GM21723 (cell line): ENCODE measurements around the gene CARD8.
A peak's percentile ranks its signal among the peaks of the same experiment; 100 is the strongest.

ENCODE experiments used
- ATAC-seq: cut with Tn5 transposase; IDR thresholded peaks from one replicate; pipeline ENCODE4 v1.9.1; 2021; ENCODE audit warnings: mild to moderate bottlenecking, moderate library complexity; ENCODE audit not compliant: unreplicated experiment

The CARD8 gene

DNA sequence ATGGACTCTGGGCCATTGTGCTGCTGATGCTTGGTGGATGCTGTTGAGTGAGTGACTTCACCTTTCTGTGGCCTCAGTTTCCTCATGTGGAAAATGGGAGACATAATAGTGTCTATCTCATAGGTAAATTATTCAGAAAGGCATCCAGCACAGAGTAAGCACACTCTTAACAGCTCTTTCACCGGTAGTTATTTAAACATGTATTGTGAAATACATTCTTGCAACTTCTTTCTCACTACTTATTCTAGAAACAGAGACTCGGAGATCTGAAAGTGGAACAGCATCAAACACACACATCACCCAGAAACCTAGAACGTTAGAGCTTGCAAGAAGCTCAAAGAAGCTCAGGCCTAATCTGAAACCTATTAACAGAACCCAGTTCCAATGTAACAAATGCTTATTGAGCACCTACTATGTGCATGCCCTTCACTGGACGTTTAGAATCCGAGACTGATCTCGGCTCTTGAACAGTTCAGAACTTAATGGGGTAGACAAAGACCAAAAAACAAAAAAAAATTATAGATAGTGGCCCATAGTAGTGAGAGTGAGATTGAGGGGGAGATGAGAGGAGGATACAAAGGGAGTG, 81.2 kb downstream of the CARD8 start:
- no peak for ATAC-seq

DNA sequence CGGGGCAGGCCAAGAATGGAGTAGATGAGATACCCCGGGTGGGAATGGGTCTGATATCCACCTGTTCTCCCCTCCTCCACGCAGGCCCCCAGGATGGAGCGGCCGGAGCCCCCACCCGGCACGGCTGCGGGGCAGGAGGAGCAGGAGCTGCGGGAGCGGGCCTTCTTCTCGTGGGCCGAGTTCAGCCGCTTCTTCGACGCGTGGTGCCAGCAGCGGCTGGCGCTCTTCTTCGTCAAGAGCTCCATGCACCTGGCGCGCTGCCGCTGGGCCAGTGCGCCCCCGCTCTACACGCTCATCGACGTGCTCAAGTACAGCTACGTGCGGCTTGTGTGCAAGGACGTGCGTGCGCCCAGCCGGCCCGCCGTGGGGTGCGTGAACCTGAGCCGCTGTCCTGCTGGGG, 84.0 kb downstream of the CARD8 start:
- ATAC-seq = no peak

DNA sequence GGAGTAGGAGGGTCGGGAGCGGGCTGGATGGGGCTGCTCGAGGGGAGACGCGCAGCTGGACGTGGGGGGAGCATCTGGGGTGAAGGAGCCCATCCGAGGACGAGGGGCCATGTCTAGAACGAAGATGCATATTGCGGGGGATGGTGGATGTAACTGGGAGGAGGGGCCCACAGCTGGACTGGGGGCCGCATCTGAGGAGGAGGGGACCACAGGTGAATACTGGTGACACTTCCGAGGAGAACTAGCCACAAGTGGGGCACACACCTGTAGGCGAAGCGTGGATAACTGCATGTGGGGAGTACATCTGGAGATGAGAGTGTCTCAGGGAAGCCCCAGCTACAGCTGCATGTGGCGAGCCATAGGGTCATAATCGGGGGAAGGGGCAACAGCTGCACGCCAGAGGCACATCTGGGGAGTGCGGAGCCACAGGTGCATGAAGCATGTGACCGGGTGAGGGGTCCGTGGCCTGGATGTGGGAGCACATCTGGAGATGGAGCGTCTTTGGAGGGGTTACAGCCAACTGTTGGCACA, 84.8 kb downstream of the CARD8 start:
- no peak for ATAC-seq

DNA sequence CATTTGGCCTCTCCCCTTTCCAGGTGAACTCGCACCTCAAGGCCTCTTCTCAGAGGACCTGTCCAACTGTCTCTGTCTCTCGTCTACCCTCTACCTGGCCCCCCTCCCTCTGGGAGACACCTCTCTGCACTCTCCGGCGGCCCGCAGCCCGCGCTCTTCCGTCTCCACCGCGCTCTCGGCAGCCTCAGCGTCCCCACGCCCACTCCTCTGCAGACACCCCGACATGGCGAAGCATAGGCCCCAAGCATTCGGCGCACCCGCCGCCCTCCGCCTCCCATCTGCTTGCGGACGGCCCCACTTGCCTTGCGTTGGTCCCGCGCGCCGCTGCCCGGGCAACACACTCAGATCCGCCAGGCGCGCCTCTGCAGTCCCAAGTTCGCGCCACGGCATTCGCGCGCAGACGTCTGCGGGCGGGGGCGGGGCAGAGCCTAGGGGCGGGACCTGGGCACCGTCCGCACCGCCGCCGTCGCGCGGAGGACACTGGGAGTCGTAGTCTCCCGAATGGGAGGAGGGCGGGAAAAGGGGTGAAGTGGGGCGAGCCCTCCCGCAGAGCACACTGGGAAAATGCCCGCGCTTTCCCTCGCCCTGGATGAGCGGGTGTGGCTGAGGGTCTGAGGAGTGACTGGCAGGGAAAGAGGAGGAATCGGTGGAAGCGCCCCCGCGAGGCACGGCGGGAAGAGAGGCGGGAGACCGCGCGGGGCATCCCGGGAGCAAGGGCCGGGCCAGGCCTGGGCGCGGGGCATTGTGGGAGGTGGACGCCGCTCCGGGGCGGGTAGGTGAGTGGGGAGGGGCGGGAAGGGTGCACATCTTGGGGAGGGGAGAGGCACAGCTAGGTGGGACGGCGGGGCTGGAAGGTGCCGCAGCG, 85.5 kb downstream of the CARD8 start, which contains the start of the genes LIG1 and ZSWIM9:
Gene LIG1 (minus strand): TSS at position 406 of the 865 bp plus-strand sequence. CDS start 4,778 bp downstream, outside the sequence.
Gene ZSWIM9 (plus strand): TSS at position 742 of the 865 bp plus-strand sequence. CDS start 1,123 bp downstream, outside the sequence.
- peak; percentile 76 for ATAC-seq

DNA sequence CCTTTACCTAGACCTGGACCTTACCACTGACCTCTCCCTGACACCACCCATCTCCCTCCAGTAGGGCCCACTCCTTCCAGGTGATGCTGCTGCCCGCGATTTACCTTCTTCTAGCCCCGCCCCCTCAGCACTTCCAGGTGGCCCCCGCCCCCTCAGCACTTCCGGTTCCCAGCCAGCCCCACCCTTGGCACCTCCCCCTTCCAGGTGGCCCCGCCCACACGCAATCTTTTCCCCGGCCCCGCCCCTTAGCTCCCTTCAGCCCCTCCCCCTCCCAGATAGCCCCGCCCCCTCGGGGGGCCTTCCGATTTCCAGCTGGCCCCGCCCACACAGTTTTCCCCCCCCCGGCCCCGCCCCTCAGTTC, 86.2 kb downstream of the CARD8 start:
- peak; percentile 8 for ATAC-seq

DNA sequence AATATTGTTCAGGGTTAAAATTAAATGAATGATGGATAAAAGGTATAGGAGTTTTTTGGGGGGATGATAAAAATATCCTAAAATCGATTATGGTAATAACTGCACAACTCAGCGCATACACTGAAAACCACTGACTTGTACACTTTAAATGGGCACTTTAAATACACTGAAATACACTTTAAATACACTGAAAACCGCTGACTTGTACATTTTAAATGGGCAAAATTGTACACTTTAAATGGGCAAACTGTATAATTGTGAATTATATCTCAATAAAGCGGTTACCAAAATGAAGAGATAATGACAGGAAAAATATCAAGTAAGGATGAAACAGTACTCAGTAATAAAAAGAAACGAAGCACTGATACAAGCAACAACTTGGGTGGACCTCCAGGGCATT, 87.0 kb downstream of the CARD8 start:
- ATAC-seq = no peak

DNA sequence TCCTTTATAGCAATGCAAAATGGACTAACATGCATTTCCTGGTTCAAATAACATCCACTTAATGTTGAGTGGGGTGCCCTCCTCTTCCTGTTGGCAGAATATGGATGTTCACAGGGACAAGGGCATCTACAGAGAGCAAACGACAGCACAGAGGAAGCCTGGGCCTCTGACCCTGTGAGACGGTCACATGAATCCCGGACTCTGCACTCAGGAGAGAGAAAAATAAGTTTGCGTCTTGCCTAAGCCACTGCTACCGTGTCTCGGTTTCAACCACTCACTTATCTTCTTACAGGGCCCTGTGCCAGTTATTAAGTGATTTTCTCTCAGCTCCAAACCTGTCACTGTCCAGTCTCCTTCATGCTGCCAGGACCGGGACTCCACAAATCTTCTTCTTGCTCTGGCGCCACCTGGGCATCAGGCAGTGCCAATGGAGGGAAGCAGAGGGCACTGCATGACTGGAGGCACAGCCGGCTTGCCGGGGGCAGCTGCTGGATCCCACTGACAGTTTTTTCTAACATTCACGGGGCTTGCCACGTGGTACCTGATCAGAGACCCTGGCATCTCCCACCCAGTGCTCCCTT, 97.4 kb downstream of the CARD8 start:
- no peak for ATAC-seq
